Measurements from ENCODE around the gene SPRR1B.

- no peak for TF ChIP-seq CTCF (IDR thresholded peaks at IDR 0.05)
- TF ChIP-seq EZH2 (IDR thresholded peaks at IDR 0.05; ENCODE audit: borderline replicate concordance, insufficient read depth, low read depth, low read length, poor library complexity, severe bottlenecking) = no peak
These were observed 4.2 kb downstream of the SPRR1B start for GRCh38 chr1:153035211-153035610.

Measured in B cell (primary cell).